Measurements from ENCODE around the gene SMG7.

DNA sequence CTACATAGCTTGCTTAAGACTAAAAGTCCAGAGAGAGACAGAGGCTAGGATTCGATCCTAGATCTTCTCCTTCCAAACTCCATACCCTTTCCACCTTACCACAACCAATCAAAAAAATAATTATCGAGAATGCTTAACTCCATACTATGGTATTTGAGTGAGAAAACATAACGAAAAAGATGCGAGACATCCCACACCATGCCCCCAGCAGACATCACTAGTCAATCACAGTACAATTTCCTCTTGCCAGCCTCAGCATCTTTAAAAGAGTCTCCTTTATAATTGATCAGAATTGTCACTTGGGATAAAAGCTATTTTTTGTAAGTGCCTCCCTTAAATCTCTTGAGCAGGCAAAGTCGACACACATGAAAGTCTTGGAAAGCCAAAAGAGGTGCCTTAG lies 117.1 kb downstream of the SMG7 start:
- TF ChIP-seq EP300 (IDR thresholded peaks at IDR 0.05) (no peak), CTCF (IDR thresholded peaks at IDR 0.05) (no peak), POLR2A (IDR thresholded peaks at IDR 0.05) (no peak)
